GM12878 (cell line): ENCODE results near the gene NOL4L. TPM values are rescaled to one million over a fixed set of nuclear protein-coding genes. Genes with fewer than 3 reads are reported as not detected.

Source experiments
- ATAC-seq: fragments of 200-7000 bp; cut with Tn5 transposase; 3 replicates; pipeline ENCODE4 v1.9.1; 2020; ENCODE audit warnings: mild to moderate bottlenecking, moderate library complexity
- BruUV-seq: library from RNA; stranded (reverse); fragments of 400-500 nt; replicated peaks from 2 replicates; lab custom pipeline; 2021; lab: Mats Ljungman, UMichigan
- CTCF ChIA-PET: fragments of 300-600 bp; sonication (Branson Sonifier 250); formaldehyde crosslinking; extraction: SDS; loops from one replicate; lab custom pipeline; 2021; ENCODE audit warnings: inconsistent platforms; lab: Yijun Ruan, JAX
- POLR2A ChIA-PET: fragments of 350-600 bp; formaldehyde crosslinking; extraction: SDS; loops from one replicate; lab custom pipeline; 2021; ENCODE audit warnings: inconsistent platforms; lab: Charles Lee
- RAD21 ChIA-PET: fragments of 300-600 bp; sonication (Branson Sonifier 250); formaldehyde crosslinking; loops from one replicate; lab custom pipeline; 2023; ENCODE audit warnings: antibody characterized with exemption; ENCODE audit not compliant: unreplicated experiment; lab: Charles Lee
- SMC1A ChIA-PET: fragments of 300-600 bp; sonication (Branson Sonifier 250); formaldehyde crosslinking; loops from one replicate; lab custom pipeline; 2023; ENCODE audit not compliant: unreplicated experiment, uncharacterized antibody; lab: Charles Lee
- DNase-seq: peaks from one replicate; pipeline ENCODE4 v3.0.0-alpha.2; 2011; ENCODE audit warnings: low read depth, low spot score
- FAIRE-seq: peaks from 3 replicates; lab custom pipeline; 2011; peaks lifted over from hg19 to GRCh38; lab: Jason Lieb, UNC
- H2AFZ ChIP-seq: 2 replicates; pipeline ENCODE4 v1.6.0; 2011; ENCODE audit warnings: low read depth, low read length, control low read depth; ENCODE audit not compliant: control insufficient read depth
- H3K27ac ChIP-seq: 2 replicates; pipeline ENCODE4 v1.5.1; 2011; ENCODE audit warnings: control low read depth; ENCODE audit not compliant: control insufficient read depth, insufficient read depth
- H3K27me3 ChIP-seq, 2 experiments: replicated peaks in 1 of 2; 2 replicates each; pipeline versions ENCODE4 v1.6.0 to v1.6.1; 2011; ENCODE audit warnings: low read length in 1 of 2; ENCODE audit not compliant: control insufficient read depth in 2 of 2, insufficient read depth in 2 of 2
- H3K36me3 ChIP-seq, 2 experiments: 2 replicates each; pipeline ENCODE4 v1.5.1; 2011; ENCODE audit warnings: low read length in 1 of 2; ENCODE audit not compliant: control insufficient read depth in 2 of 2, insufficient read depth in 2 of 2
- H3K4me1 ChIP-seq: 2 replicates; pipeline ENCODE4 v1.6.1; 2011; ENCODE audit warnings: mild to moderate bottlenecking, low read length, moderate library complexity, mixed read lengths; ENCODE audit not compliant: control insufficient read depth, insufficient read depth
- H3K4me2 ChIP-seq: 2 replicates; pipeline ENCODE4 v1.6.0; 2011; ENCODE audit warnings: control low read depth; ENCODE audit not compliant: control insufficient read depth, insufficient read depth
- H3K4me3 ChIP-seq: fragments of 200-600 bp; sonication (generic); 2 replicates; pipeline ENCODE4 v1.5.1; 2016
- H3K79me2 ChIP-seq: 2 replicates; pipeline ENCODE4 v1.6.0; 2011; ENCODE audit warnings: low read length; ENCODE audit not compliant: control insufficient read depth, insufficient read depth
- H3K9ac ChIP-seq: 2 replicates; pipeline ENCODE4 v1.8.0; 2011; ENCODE audit warnings: low read length, control low read depth, mixed read lengths; ENCODE audit not compliant: control insufficient read depth, insufficient read depth
- H3K9me3 ChIP-seq: replicated peaks from 3 replicates; pipeline ENCODE4 v1.5.1; 2011; ENCODE audit warnings: mild to moderate bottlenecking, low read length; ENCODE audit not compliant: control insufficient read depth, insufficient read depth
- H4K20me1 ChIP-seq: 2 replicates; pipeline ENCODE4 v1.6.0; 2011; ENCODE audit not compliant: control insufficient read depth, insufficient read depth
- CREB1 ChIP-seq: IDR thresholded peaks from 2 replicates; pipeline ENCODE4 v1.6.1; 2012; ENCODE audit warnings: low read depth, mild to moderate bottlenecking, inconsistent platforms
- ETV6 ChIP-seq, 2 experiments: fragments of 450-650 bp in 1 of 2; IDR thresholded peaks in 1 of 2; conservative IDR thresholded peaks in 1 of 2; 2 replicates each; pipeline ENCODE4 v1.6.1; 2014; ENCODE audit warnings: antibody characterized with exemption in 1 of 2, borderline replicate concordance in 1 of 2, low read depth in 1 of 2, mild to moderate bottlenecking in 1 of 2, moderate library complexity in 1 of 2
- NR2C1 ChIP-seq: fragments of 450-650 bp; IDR thresholded peaks from 2 replicates; pipeline ENCODE4 v1.6.1; 2017; ENCODE audit warnings: antibody characterized with exemption, mild to moderate bottlenecking, moderate library complexity
- SUZ12 ChIP-seq: fragments of 200-600 bp; sonication (generic); IDR thresholded peaks from one replicate; pipeline ENCODE4 v1.6.1; 2018; ENCODE audit warnings: antibody characterized with exemption, mild to moderate bottlenecking; ENCODE audit not compliant: unreplicated experiment
- WGBS: methylation state at CpG from one replicate; pipeline ENCODE4 v1.1.6; 2016; ENCODE audit warnings: low lambda C conversion rate; ENCODE audit not compliant: insufficient replicate concordance, insufficient coverage; ENCODE audit errors: missing lambda C conversion rate; 5-methylcytosine and 5-hydroxymethylcytosine counted together
- in situ Hi-C: fragments of 300-500 bp; cut with MboI; formaldehyde crosslinking; loops from 9 replicates; pipeline ENCODE4 v1.14.3; 2018; ENCODE audit warnings: mixed read lengths
- intact Hi-C: fragments of 100-400 bp; cut with micrococcal nuclease; formaldehyde crosslinking; loops from one replicate; pipeline ENCODE4 v1.14.2; 2022; ENCODE audit not compliant: unreplicated experiment
- polyA plus RNA-seq, 11 experiments: library from polyadenylated mRNA; depleted of rRNA in 4 of 11; unstranded in 6 of 11; stranded (reverse) in 5 of 11; fragments of >200 nt; fragmentation: Nextera tagmentation in 4 of 11; fragmentation: Illumina TruSeq in 1 of 11; extraction: Ambion mirVana in 4 of 11; extraction: Trizol in 1 of 11; gene quantifications; 1 replicate in 1 of 11; 2 replicates in 10 of 11; pipeline versions ENCODE4 v1.2.1 to v1.2.3, GENCODE V29; 2011 to 2016; ENCODE audit warnings: inconsistent platforms in 2 of 11, missing spikeins in 2 of 11, low read depth in 1 of 11
- total RNA-seq, 4 experiments: library from RNA; depleted of rRNA in 3 of 4; stranded (reverse); fragments of >200 nt in 3 of 4; fragmentation: Illumina TruSeq in 1 of 4; extraction: Trizol in 1 of 4; gene quantifications; 2 replicates each; pipeline versions ENCODE4 v1.2.1 to v1.2.3, GENCODE V29; 2013 to 2021

NOL4L gene
- total and polyA plus RNA-seq, 10 of the 15 experiments (the other 5 are each of a cell fraction or from before 2014, with no cell fraction given), result 2.3 to 24.0 (median 8.0) TPM

GRCh38 chr20:32542259-32542615 lies 42.9 kb downstream of the NOL4L start:
- H3K79me2 ChIP-seq, result no peaks in the 10 kb centered on the region; the same call in 1 of the 2 replicates
- H3K9me3 ChIP-seq, result no peaks in the 10 kb centered on the region
- ATAC-seq, result no peak
- no peaks in the 10 kb centered on the region for H3K36me3 ChIP-seq
- SMC1A ChIA-PET, result interaction anchor here (1.1 to 11.5 kb wide), 2 partner anchors 18 to 39 kb away, joined by 3 to 107 read pairs; no protein-coding TSS in a partner anchor
- CTCF ChIA-PET, result interaction anchor here (1.0 to 1.3 kb wide), 2 partner anchors 109 to 236 kb away, joined by 4 to 5 read pairs; no protein-coding TSS in a partner anchor
- no peak overlapping the region for H2AFZ ChIP-seq
- no peak overlapping the region for H3K4me2 ChIP-seq
- RAD21 ChIA-PET, result interaction anchor here (3.2 kb wide), 1 partner anchor 110 kb away, joined by 16 read pairs; no protein-coding TSS in a partner anchor
- H4K20me1 ChIP-seq, result no peaks in the 10 kb centered on the region
- WGBS, result 48% methylated on average over 6 of the region's 6 CpGs
- POLR2A ChIA-PET, result interaction anchor here (0.6 to 0.8 kb wide), 2 partner anchors 8 to 868 kb away, joined by 3 to 5 read pairs; no protein-coding TSS in a partner anchor
- no peaks in the 10 kb centered on the region for H3K27me3 ChIP-seq
- no peak overlapping the region for H3K9ac ChIP-seq
- no TSS peak for BruUV-seq
- intact Hi-C loops, result no loop called here
- DNase-seq, result no peak
- H3K4me3 ChIP-seq, result no peak overlapping the region
- in situ Hi-C loops, result no loop called here
- peaks cover 21% of the 10 kb centered on the region for H3K4me1 ChIP-seq
- TF ChIP-seq NR2C1 (no peak), CREB1 (no peak), ETV6 (conservative IDR thresholded peaks at IDR 0.05 in 1 of 2, IDR thresholded peaks at IDR 0.05 in 1 of 2; ENCODE audit: borderline replicate concordance in 1 of 2, low read depth in 1 of 2) (no peak), SUZ12 (no peak)
- FAIRE-seq, result no peak
- H3K27ac ChIP-seq, result no peak overlapping the region
